ENCODE results near the gene SMIM44.
"Not testable (repeated sequence)": the region's sequence is repeated elsewhere in the genome, so short reads cannot be mapped to it uniquely, and the experiment has no call there.

SMIM44 gene

DNA sequence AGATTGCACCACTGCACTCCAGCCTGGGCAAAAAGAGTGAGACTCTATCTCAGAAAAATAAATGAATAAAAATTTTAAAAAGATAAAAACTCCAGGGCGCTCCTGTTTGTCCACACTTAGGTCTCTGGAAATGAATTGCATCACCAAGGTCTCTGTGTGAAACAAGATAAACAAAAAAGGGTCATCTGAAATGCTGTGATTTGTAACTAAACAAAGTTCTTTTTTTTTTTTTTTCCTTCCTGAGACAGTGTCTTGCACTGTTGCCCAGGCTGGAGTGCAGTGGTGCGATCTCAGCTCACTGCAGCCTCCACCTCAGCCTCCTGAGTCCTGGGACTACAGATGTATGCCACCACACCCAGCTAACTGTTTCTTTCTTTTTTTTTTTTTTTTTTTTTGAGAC lies 34.4 kb upstream of the SMIM44 start:
- no peak for DNase-seq

DNA sequence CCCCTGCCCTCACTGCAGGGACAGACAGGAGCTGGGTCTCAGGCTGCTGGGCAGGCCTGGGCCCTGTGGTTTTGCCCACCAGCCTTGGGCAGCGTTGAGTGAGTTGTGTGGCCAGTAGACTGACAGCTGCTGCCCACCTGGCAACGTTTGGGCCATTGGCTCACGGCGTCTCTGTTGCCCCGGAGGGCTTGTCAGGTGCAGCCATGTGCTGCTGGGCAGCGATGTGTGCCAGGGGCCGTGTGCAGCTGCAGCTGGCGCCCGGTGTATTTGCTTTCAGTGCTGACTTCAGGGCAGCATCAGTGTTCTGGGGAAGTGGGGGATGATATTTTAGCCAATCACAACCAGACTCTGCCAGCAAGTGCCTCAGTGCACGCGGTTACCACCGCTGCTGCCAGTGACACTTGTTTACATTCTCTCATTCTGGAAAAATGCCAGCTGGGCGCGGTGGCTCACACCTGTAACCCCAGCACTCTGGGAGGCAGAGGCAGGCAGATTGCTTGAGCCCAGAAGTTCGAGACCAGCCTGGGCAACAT lies 33.5 kb upstream of the SMIM44 start:
- DNase-seq = no peak

DNA sequence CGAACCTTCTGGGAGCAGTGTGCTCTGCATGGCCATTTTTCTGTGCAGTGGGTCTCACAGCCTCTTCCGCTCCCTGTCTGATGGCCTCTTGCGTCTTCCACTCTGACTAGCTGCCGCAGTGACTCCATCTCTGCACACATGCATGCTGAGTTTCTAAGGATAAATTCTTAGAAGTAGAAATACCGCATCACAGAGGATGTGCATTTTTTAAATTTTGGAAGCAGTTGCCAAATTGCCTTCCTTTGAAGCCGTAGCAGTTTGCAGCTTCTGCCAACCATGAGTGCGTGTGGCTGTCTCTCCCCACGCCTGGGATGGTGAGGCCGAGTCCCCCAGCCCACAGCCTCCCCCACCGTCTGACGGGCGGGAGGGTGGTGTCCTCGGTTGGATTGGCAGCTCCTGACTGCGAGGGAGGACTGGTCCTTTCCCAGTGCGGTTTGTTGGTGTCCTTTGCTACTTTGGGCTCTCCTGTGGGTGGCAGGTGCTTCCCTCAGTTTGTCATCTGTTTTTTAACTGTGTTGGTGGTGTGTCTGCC lies 32.7 kb upstream of the SMIM44 start:
- DNase-seq = no peak

DNA sequence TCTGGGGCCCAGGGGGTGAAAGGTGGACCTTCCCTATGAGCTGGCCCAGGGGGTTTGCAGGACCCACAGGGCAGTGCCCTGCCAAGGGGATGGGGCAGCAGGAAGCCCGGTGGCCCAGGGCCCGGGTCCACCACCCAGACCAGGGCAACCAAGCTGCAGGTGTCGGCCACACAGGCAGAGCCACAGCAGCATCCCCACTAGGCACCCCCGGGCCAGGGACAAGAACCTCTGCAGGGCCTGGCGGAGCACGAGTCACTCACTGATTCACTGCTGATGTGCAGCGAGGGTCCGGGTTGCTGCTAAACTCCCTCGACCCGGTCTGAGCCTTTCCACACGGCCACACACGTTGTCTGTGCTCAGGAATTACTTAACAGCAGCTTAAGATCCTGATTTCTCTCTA lies 31.7 kb upstream of the SMIM44 start:
- no peak for DNase-seq

DNA sequence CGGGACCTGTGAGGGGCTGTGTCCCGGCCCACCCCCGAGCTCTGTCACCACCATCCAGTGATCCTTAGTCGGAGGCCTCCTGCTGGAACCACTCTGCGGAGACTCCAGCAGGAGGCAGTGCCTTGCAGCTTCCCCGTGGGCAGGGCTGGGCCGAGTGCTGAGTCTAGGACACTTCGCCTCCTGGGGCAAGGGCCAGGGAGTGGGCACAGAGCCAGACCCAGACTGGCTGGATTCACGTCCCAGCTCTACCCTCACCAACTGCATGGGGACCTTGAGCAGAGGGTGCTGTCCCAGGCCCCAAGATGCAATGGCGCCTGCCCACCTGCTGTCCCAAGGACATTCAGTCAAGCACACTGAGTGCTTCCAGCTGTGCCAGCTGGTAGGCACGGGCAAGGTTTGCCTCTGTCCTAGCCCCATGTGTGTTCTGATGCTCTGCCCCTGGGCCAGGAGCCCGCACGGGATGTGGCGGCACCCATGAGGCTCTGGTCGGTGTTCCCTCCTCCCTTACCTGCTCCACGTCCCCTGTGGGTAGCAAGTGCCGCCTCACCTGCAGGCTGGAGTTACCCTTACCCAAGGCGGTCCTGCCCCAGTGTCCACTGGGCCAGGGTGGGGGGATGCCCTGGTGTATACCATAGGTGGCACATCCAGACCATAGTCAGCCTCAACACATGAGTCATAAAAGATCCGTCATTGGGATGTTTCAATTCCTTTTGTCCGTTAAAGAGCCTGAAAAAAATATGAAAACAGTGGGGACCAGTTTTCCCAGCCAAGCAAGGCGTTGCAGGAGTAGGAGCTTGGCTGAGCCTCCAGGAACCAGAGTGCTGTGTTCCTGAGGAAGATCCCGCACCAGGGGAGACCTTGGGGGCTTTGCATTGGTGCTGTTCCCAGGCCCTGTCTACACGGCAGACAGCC lies 30.2 kb upstream of the SMIM44 start:
- DNase-seq = no peak

DNA sequence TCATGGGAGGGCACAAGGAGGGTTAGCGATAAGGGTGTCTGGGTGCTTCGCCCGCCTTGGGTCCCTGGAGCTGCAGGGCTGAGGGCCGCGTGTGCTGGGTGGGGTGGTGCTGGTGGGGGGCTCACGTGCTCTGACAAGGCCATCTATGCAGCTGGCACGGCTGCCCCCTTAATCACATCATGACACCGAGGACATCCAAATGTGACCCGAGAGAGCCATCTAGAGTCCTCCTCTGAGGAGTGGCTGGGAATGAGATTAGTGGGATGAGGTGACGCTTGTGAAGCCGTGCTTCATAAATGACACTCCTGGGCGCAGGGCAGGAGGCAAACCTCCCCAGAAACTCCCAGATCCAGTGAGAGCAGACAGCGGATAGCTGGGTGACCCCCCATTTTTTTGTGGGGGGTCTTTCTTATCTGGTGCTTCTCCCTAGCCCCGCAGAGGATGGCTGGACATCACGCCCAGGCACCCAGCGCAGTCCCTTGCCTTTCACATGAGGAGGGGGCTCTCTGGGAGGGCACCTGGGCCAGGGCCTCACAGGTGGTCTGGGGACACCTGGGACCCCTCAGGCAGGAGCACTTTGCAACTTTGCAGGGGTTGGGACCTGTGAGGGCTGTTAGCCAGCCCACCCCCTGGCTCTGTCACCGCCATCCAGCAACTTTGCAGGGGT lies 29.5 kb upstream of the SMIM44 start:
- no peak for DNase-seq

DNA sequence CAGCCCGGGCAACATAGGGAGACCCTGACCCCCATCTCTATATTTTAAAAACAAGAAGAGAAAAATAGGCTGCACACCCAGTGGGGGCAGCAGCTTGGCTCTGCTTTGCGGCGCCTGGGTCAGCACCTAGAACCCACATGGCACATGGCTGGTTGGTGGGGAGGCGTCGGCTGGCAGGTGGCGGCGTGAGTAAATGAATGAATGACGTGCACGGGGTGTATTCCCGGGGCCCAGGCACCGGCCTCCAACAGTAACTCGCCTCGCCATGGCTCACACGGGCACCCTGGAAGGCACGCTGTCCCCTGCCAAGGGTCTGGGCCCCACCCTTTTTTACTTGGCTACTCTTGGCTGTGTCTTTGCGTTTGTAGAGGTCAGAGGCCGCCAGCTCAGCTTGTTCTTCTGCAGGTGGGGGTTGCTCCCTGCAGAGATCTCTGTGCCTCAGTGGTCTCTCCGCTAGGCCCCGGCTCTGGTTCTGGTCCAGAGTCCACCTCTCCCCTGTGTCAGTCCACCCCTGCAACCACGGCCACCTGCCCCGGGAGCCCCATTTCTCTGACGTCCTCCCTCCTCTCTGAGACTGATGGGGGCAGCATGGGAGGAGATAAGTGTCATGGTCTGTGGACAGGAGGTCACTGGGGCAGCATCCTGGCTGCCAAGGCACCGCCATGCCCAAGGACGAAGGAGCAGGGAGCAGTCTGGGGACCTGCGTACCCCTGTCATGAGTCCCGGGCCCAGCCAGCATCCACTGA lies 28.4 kb upstream of the SMIM44 start:
- no peak for DNase-seq

DNA sequence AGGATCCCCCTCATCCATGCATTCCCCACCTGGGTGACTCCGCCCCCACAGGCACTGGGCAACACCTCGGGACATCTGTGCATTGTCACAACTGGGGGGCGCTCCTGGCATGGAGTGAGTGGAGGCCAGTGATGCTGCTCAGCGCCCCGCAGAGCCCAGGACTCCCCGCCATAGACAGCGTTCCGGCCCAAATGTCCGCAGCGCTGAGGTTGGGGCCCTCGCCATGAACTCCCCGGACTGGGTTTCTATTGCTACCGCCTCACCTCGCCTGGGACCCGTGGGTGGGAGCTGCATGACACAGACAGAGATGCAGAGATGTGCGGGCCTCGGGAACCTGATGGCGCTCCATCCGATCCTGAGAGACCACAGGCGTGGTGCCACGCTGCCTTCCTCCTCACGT lies 27.5 kb upstream of the SMIM44 start:
- DNase-seq = no peak

DNA sequence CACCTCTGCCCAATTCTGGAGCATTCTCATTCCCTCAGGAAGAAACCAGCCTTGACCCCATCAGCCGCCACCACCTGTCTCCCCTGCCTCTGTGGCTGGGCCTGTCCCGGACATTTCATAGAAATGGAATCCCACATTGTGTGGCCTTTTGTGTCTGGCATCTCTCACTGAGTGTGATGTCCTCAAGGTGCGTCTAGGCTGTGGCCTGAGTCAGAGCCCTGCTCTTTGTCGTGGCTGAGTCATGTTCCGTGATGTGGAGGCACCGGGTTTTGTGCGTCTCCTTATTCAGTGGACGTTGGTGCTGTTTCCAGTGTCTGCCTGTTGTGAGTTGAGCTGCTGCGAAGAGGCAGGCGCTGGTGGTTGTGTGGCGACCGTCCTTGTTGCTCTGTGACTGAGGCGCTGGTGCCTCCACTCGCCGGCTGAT lies 26.3 kb upstream of the SMIM44 start:
- DNase-seq = no peak

DNA sequence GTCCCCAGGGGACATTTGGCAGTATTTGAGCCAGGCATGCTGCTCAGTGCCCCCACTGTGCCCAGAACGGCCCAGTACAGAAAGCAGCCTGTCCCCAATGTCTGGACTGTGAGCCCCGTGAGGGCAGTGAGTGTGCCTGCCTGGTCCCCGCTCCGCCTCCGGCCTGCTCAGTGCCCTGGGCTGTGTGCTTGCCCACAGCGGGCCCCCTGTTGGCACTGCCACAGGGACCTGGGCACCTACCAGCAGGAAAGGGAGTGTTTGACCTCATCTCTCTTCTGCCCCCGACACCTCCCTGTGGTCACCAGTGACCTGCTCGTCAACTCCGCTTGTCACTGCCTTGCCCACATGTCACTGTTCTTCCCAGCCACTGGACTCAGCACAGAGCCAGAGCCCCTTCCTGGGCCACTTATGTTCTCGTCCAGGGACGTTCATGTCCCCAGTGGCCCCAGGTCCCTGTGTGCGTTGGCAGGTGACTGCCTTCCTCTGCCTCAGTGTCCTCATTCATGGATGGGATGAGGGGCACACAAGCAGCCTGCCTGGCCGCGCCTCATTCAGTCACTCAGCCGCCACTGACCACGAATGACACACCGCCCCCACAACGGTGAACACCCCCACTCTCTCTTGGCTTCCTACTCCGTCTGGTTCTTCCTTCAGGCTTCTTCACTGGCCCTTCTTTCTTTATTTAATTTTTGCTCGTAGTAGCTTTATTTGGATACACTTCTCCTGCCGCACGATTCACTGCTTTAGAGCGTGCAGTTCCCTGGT lies 25.7 kb upstream of the SMIM44 start:
- no peak for DNase-seq

DNA sequence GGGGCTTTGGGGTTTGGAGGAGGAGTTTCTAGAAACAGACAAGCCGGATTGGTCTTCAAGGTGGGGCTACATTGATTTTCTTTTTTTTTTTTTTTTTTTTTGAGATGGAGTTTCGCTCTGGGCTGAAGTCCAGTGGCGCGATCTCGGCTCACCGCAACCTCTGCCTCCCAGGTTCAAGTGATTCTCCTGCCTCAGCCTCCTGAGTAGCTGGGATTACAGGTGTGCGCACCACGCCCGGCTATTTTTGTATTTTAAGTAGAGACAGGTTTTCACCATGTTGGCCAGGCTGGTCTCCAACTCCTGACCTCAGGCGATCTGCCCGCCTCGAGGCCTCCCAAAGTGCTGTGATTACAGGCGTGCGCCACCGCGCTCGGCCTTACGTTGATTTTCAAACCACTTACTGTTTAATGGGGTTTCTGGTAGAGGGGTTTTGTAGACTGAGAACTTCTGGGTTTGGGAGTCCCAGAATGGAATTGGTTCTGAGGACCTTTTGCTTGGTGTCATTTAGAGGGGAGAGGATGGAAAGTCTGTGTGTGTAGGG lies 24.9 kb upstream of the SMIM44 start:
- not testable (repeated sequence) for DNase-seq

DNA sequence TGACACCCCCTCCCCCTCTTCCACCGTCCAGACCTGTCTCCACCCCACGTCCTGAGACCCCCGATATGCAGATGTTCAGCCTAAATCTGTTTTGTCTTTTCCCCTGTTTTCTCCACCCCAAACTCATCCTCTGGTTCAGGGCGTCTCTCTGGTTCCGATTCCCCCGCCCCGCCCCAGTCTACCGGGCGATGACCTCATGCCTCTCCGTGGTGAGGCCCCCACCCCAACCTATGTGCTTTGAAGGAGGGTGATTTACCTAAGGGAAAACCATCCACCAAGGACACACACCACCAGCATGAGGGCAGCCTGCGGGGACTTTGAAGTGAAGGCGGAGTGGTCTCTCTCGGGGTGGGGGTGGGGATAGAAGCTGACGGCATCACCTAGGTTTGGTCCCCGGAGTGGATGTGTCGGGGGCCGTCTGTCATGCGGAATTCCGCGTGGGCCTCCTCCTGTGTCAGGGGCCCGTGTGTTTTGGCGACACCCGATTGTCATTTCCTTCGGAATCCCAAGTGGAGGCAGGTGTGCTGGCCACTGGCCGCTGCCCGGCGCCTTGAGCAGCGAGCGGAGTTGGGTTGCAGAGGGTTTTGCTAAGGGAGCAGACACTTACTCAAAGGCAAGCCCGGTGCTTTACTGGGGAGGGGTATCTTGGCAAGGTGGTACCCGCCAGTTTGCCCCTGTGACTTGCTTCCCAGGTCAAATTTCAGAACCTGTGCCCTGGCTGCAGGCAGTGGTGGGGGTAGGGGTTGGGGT lies 24.3 kb upstream of the SMIM44 start:
- no peak for DNase-seq

DNA sequence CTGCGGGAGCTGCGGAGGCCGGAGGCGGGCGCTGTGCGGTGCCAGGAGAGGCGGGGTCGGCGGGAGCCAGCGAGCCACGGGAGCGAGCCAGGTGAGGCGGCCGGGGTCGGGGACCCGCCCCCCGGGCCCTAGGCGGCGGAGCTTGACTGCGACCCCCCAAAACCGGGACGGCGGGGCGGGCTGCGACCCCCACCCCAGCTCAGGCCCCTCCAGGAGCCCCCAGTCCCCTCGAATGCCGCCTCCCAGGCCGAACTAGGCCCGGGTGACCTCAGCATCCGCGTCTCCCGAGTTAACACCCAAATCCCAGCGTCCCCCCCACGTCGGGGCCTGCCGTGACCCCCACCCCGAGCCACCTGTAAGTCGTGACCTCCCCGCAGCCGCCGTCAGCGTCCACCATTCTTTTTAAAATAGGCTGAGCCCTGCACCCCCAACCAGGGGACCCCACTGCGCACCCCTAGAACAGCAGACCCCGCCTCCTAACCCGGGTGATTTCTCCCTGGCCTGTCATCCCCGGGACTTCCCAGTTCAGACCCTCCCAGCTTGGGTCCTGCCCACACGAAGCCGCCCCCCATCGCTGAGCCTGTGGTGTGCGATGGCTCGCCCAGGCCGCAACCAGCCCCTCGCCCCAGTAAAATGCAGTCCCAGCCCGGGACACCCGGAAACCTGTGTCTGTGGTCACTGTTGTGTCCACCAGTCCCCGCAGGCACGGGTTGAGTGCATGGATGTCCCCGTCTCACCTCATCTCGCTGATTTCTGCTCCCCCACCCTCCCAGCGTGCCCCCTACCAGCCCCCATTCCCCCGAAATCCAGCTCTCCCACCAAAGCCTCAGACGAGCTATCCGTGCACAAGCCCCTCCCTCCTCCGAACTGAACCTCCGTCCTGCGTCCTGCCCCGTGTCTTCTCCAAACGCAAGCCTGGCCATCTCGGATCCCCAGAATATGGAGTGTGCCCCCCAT lies 23.4 kb upstream of the SMIM44 start:
- no peak for DNase-seq

DNA sequence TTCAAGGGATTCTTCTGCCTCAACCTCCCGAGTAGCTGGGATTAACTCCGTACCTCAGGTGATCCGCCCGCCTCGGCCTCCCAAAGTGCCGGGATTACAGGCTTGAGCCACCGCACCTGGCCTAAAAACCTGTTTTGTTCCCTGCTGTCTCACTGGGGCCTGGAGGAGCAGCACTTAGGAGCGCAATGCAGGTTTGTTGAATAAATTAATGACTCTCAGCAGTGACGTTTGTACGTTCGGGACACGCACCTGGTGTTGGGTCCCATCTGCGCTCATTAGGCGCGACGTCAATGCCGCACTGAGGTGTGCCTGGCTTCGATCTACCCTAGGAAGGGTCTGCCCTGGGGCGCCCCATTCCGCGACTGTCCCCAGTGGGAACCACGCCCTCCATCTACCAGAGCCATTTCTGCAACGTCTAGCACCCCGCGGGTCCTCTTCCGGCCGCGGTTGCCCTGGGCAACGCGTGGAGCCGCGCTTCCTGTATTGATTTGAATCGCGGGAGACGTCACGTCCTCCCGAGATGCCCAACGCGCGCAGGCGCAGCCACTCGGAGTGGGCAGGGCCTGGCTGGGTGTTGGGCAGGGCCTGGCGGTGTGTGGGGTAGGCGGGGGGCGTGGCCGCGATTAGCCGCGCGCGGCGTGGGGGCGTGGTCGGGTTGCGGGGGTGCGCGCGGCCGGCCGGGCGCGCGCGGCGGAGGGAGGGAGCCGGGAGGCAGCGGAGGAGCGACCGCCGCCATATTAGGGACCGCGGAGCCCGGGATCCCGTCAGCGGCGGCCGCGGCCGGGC lies 22.6 kb upstream of the SMIM44 start, which contains the start of gene FZR1:
FZR1 (plus strand) TSS at position 714 of the 786 bp plus-strand sequence. CDS start 16,679 bp downstream, outside the sequence.
- peak; percentile 91 for DNase-seq

DNA sequence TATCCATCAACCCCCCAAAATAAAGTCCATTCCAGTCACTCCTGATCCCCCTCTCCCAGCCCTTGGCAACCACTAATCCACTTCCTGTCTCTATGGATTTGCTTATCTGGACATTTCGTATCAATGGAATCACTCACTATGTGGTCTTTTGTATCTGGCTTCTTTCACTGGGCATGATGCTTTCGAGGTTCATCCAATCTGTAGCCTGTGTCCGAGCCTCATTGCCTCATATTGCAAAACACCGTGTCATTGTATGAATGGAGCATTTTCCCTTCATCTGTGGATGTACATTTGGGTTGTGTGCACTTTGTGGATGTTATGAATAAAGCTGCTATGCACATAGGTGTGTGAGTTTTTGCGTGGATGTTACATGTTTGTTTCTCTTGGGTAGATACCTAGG lies 21.5 kb upstream of the SMIM44 start:
- DNase-seq = no peak

DNA sequence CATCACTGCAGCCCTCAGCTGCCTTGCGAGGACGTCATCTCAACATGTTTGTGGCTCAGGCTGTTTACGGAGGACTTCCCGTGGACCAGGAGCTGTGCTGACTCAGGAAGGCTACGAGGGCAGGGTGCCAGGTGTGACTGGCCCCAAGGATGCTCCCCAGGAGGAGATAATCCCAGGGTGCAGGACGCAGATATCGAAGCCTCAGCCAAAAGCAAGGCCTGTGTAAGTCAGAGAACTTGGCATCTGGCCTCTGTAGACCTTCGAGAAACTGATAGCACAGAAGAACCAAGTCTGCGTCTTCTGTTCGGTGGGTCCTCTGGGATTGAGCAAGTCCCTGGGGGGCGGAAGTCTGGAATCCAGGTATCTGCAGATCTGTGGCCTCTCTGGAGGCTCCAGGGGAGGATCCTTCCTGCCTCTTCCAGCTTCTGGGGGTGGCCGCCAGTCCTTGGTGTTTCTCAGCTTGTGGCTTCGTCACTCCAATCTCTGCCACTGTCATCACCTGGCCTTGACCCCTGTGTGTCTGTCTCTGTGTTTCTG lies 19.9 kb upstream of the SMIM44 start:
- no peak for DNase-seq

DNA sequence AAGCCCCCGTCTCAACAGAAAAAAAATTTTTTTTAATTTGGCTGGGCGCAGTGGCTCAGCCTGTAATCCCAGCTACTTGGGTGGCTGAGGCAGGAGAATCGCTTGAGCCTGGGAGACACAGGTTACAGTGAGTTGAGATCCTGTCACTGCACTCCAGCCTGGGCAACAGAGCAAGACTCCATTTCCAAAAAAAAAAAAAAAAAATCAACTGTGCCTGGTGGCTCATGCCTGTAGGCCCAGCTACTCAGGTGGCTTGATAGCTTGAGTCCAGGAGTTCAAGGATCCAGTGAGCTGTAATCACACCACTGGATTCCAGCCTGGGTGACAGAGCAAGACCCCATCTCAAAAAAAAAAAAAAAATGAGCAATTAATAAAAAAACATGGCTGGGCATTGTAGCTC lies 18.5 kb upstream of the SMIM44 start:
- no peak for DNase-seq

DNA sequence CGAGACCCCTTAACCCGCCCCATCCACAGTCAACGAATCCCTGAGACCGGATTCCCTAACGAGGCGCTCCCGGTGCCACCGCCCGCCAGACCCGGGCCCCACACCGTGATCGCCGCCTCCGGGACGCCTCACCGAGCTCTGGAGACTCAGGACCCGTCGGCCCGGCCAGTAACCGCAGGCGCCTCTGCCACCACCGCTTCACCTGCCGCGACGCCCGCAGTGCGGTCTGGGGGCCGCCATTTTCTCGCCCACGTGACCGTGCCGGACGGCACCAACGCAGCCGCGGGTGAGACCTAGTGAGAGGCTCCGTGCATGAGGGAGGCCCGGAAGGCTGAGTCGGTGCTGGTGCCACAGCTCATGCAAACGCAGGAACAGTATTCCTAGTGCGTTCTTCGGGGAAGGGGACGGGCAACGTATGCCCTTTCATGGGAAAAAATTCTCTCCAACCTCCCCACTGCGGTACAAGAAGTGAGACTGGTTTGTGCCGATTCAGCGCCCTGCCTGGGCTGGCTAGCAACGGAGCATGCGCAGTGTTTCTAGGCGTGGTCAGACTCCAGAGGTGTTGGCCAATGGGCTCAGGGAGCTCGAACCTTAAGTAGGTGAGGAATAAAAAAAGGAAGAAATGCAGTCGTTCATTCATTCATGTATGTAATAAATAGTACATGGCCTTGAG lies 17.3 kb upstream of the SMIM44 start, which contains the start of gene DOHH:
DOHH (minus strand) TSS at position 246 of the 673 bp plus-strand sequence. CDS start 3,860 bp downstream, outside the sequence.
- DNase-seq = peak; percentile 87
